Stimulated activated CD4-positive, alpha-beta T cell treated with anti-CD3 and anti-CD28 coated beads, Interleukin-15, amount 100 ng/mL, for 24 hours (primary cell): Measurements from ENCODE around the gene TNIK.

Experiments
- DNase-seq: peaks from one replicate; pipeline ENCODE4 v3.0.0-alpha.2; 2020

The TNIK gene

GRCh38 chr3:171115667-171116066 is 344.5 kb downstream of the TNIK start:
- no peak for DNase-seq

GRCh38 chr3:171113716-171114115 is 346.5 kb downstream of the TNIK start:
- DNase-seq, result no peak

- no peak for DNase-seq
Measured at GRCh38 chr3:171110715-171111114, 349.5 kb downstream of the TNIK start.

- DNase-seq, result no peak
Measured at GRCh38 chr3:171108066-171108465, 352.1 kb downstream of the TNIK start.

GRCh38 chr3:171103185-171103584 is 357.0 kb downstream of the TNIK start:
- DNase-seq, result no peak

- DNase-seq, result no peak
Measured at GRCh38 chr3:171101982-171102641, 358.1 kb downstream of the TNIK start.

GRCh38 chr3:171099911-171100310 is 360.3 kb downstream of the TNIK start:
- no peak for DNase-seq

- no peak for DNase-seq
Measured at GRCh38 chr3:171095063-171095462, 365.1 kb downstream of the TNIK start.

- no peak for DNase-seq
Measured at GRCh38 chr3:171094411-171094810, 365.8 kb downstream of the TNIK start.

GRCh38 chr3:171093462-171093861 is 366.7 kb downstream of the TNIK start:
- DNase-seq, result no peak

- DNase-seq, result no peak
Measured at GRCh38 chr3:171092467-171092911, 367.7 kb downstream of the TNIK start.

GRCh38 chr3:171090321-171090720 is 369.9 kb downstream of the TNIK start:
- no peak for DNase-seq

- no peak for DNase-seq
Measured at GRCh38 chr3:171088964-171089754, 371.0 kb downstream of the TNIK start.

- no peak for DNase-seq
Measured at GRCh38 chr3:171088496-171088895, 371.7 kb downstream of the TNIK start.

- no peak for DNase-seq
Measured at GRCh38 chr3:171086914-171087313, 373.3 kb downstream of the TNIK start.

- DNase-seq, result no peak
Measured at GRCh38 chr3:171077261-171077660, 382.9 kb downstream of the TNIK start.

- no peak for DNase-seq
Measured at GRCh38 chr3:171072432-171072831, 387.8 kb downstream of the TNIK start.

GRCh38 chr3:171068658-171069057 is 391.5 kb downstream of the TNIK start:
- DNase-seq, result no peak

GRCh38 chr3:171066206-171066605 is 394.0 kb downstream of the TNIK start:
- no peak for DNase-seq

- DNase-seq, result no peak
Measured at GRCh38 chr3:171065732-171066131, 394.5 kb downstream of the TNIK start.

GRCh38 chr3:171064461-171064860 is 395.7 kb downstream of the TNIK start:
- no peak for DNase-seq

- no peak for DNase-seq
Measured at GRCh38 chr3:171061749-171062148, 398.5 kb downstream of the TNIK start.

- DNase-seq, result no peak
Measured at GRCh38 chr3:171059978-171060377, 400.2 kb downstream of the TNIK start.

GRCh38 chr3:171058873-171059603 is 401.2 kb downstream of the TNIK start:
- no peak for DNase-seq
